T-helper 9 cell (primary cell): Measurements from ENCODE around the gene PVALEF.
"Not testable (repeated sequence)": the region's sequence is repeated elsewhere in the genome, so short reads cannot be mapped to it uniquely, and the experiment has no call there.

ENCODE experiments used
- DNase-seq: peaks from one replicate; pipeline ENCODE4 v3.0.0-alpha.2; 2020

PVALEF gene

GRCh38 chr17:81146208-81146607 is 19.1 kb upstream of the PVALEF start:
- not testable (repeated sequence) for DNase-seq

DNA sequence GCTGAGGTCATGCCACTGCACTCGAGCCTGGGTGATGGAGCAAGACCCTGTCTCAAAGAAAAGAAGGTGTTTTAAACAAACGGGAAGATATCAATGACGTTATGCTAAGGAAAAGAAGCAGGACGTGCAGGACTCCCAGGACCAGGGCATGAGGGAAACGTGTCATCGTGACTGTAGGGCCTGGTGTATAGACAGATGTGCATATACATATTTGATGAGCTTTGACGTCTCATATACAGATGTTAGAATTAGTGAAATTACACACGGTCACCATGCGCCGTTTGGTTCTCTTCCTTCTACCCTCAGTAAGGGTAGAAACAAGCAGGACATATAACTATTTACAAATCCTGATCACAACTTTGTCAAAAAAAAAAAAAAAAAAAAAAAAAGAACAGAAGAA is 17.6 kb upstream of the PVALEF start:
- no peak for DNase-seq

GRCh38 chr17:81148571-81148970 is 16.7 kb upstream of the PVALEF start:
- DNase-seq = no peak

DNA sequence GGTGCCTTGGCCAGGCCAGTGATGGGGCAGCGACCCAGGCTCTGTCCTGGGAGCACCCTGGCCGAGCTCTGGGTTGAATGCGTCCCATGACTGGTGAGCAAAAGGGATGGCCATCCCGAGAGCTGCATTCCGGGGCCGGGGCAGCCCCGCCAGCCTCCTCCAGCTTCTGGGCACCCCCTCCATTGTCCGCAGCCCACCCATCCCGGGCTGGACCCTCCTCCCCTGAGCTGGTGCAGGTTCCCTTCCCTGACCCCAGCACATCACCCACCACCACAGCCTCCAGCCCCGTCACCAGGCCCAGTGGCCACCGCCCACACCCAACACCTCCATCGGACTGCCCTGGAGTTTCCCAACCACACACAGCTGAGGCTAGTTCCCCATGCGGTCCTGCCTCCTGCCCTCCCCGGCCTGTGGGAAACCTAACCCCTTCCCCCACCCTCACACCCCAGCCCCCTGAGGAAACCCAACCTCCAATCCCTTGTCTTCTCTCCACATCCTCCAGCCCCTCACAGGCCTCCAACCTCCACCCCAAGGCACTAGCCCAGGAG is 16.2 kb upstream of the PVALEF start:
- DNase-seq = no peak

DNA sequence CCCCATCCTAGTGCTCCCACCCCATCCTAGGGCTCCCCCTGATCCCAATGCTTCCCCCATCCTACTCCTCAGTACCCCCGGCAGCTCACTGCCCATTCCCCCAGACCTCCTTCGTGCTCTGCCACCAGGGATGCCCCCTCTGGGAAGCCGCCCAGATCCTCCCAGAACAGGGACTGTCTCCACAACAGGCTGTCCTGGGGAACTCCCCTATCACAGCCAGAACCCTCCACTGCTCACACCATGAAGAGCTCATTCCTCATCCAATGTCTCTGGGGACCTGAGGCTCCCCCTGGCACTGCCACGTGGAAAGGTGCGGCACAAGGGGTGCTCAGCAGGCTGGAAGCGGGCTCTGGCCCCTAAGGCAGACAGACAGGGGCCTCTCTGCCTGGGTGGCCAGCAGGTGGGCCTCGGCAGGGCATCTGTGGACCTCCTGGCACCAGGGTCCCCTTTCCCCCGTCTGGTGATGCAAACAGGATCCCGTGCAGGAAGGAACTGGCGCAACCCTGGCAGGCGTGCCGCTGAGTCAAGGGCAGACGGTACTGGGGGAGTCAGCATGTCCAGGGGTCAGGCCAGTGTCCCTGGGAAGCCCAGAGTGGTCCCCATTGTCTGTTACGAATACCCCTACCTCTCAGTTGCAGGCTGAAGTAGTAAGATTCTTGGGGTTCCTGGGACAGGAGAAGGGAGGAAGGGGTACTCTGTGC is 14.8 kb upstream of the PVALEF start:
- no peak for DNase-seq

DNA sequence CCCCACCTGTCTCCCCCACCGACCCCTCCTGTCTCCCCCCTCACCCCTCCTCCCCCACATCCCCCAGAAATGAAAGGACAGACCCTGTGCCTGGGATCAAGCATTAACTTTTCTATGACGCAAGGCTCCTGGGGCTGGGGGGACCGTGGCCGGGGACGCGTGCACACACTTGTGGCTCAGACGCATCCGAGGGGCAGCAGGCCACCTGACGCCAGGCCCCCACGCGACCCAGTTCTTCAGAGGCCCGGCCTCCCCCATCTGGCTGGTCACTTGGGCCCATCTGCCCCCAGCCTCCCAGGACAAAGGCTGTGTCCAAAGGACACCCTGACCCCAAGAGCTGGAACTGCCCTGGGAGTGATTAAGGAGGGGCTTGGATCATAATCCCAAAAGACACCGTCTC is 14.0 kb upstream of the PVALEF start:
- DNase-seq = no peak

- DNase-seq = no peak
These were observed 12.9 kb upstream of the PVALEF start for GRCh38 chr17:81152288-81152828.

DNA sequence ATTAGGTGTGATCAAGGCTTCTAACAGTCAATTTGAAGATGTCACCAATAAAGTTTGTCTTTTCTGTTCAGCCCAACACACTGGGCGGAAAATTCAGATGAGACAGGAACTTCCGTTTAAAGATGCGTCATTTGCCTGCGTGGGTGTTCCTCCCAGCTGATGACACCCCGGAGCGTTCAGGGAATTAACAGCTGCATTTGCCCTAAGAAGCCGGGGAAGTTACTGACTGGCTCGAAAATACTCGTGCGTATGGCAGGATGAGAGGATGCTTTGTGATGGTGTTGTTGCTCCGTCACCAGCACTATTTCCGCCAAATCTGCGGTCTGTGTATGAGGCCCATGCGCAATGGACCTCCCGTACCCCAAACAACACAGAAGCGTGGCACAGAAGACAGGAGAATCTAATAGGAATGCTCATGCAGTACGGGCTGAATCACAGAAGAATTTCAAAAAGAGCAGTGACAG is 11.9 kb upstream of the PVALEF start:
- no peak for DNase-seq

- DNase-seq = not testable (repeated sequence)
These were observed 11.3 kb upstream of the PVALEF start for GRCh38 chr17:81154016-81154415.

GRCh38 chr17:81154961-81155360 is 10.3 kb upstream of the PVALEF start:
- no peak for DNase-seq

DNA sequence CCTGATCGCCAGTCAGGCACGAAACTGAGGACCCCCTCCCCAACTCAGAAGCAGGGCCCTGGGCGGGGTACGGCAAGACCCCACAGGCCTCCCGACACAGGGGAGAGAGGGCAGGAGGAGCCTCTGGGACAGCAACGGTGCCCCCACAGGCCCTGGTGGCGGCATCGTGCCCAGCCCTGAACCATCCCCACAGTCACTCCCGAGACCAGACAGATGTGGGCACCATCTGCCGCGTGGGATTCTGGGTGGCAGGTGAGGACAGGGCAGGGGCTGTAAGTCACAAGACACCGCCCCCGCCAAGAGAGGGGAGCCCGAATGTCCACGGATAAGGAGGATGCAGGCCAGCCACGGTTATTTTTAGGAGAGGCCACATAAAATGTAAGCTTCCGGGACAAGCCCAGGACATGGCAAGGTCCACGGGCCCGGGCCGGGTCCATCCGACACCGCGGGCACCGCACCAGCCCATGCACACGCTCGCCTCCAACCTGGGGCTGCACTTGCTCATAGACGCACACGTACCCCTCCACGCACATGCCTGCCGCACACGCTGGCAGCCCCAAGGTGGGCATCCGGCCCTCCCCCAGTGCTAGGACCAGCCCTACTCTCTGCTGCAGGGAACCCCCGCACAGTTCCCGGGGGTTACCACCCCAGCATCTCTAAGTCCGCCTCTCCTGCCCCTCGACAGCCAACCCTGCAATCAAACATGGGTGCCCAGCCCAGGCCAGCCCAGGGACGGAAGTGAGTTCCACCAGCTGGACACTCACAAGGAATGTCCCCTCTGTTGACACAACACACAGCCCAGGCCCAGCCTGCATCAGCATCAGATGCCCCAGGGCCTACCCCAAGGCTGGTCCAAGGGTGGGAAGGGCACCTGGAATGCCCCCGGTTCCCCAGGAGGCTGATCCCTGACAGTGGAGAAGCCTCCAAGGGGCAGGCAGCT is 8.2 kb upstream of the PVALEF start:
- no peak for DNase-seq

DNA sequence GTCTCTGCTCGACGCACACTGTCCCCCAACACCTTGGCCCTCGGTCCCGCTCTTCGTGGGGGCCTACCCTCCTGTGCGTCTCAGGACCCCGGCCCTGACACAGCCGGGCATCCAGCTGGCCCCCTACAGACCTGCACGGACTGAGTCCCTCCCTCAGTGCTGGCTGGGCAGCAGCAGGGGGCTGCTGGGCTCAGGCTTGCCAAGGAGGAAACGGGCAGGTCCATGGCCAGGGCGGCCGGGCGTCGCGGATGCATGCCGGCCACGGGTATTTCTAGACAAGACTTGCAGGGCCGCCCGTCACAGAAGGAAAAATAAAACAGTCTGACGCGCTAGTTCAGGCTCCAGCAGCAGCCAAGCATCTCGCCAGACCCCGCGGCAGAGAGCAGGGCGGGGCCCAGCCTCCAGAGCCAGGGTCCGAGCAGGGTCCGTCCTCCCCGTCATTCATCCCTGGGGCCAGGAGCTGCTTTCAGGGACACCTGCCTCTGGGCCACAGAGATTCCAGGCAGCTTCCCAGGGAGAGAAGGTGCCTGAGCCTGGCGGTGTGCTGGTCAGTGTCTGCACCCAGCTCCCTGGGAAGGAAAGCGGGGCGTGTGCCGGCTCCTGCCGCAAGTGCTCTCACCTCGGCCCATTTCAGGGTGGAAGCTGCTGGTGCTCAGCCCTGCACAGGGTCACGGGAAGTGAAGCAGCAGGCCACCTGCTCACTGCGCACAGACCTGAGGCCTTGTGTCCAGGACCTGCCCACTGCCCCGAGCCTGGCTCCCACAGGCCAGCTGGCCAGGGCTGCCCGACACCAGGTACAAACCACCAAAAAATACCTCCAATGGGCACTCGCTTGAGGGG is 7.2 kb upstream of the PVALEF start:
- DNase-seq = no peak

DNA sequence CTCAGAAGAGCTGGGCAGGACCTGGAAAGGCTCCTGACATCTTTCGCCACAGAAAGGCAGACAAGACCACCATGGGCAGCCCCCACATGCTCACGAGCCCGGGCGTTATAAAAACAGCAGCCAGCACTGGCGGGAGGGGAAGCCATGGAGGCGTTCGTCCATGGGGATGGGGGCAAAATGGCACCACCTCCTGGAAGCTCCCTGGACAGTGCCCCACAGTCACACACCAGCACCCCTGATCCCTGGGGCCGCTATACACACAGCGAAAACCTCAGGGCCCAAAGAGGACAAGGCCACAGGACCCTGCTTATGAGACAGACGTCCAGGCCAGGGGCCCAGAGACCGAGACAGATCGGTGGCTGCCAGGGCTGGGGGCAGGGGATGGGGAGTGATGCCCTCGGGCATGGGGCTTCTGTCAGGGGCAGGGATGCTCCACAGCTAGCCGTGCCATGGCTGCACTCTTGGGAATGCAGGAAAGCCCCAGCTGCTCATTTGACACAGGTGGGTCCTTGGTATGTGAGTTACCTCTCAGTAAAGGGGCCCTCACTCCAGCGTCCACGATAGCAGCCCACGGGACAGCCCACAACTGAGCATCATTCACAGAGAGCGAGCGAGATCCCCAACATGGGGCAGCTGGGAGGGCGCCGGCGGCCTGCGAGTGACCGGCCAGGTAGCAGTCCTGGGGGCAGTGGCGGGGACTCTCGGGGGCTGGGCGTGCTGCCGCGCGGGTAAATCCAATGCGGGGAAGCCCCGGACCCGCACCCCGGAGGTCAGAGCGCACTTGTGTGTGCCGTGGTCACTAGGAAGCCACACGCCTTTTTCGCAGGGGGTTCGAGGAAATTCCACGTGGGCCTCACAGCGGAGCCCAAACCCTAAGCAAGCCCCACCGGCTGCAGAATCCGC is 6.4 kb upstream of the PVALEF start:
- no peak for DNase-seq

DNA sequence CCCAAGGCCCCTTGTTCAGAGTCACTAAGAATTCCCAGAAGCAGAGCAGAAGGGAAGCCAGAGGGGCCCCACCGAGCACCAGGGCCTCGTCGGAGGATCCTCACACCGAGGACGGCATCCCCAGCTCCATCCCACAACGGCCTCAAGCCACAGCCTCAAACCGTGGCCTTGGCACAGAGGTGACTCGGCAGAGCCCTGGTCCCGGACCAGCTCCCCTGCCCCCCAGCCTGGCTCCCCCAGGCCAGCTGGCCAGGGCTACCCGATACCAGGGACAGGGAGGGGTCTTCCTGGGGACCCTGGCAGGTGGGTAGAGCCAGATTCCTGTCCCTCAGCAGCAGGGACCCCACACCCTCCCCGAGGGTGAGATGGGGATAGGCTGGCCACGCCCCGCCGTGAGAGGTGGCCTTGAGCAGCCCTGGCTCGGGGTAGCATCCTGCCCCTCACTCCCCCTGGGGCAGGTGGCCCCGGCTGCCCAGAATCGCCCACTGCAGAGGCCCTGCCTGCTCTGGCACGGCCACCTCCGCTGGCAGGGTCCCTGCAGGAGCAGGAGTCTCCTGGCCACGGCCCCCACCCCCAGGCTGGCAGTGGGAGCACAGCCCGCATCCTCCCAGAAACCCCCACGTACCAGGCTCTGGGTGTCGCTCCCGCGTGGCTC is 5.6 kb upstream of the PVALEF start:
- DNase-seq = no peak

GRCh38 chr17:81160306-81160705 is 5.0 kb upstream of the PVALEF start:
- no peak for DNase-seq

- no peak for DNase-seq
These were observed 4.4 kb upstream of the PVALEF start for GRCh38 chr17:81160747-81161453.

DNA sequence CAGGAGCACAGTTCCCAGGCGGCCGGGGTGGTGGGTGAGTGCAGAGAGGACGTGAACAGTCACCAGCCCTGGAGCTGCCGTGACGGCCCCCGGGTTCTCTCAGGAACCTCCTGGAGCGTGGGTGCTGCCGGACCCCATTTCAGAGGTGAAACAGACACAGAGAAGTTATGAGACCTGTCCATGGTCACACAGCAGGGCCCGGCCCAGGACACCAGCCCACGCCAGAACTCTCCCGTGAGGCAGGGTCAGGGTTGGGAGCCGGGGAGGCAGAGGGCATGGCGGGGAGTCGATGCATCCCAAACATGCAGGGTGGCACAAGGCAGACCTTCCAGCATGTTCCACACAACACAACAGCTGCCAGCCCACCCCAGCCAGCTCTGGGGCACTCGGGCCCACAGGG is 3.8 kb upstream of the PVALEF start:
- no peak for DNase-seq

GRCh38 chr17:81161972-81162371 is 3.3 kb upstream of the PVALEF start:
- DNase-seq = no peak

DNA sequence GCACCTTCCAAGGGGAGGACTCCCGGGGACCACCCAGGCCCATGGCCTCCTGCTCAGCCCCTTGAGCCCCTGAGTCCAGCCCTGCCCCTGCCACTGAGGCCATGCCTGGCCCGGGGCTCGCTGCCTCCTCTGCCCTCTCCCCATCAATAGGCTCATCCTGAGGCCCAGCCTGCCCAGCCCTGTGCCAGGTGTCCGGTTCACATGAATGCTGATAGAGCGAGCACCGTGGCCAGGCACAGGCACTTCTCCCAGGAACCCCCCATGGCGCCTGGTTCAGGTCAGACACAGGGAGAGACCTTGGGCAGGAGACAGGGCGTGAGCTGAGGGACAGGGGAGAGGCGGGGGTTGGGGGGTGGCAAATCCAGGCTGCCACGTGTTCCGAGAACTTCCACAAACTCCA is 2.8 kb upstream of the PVALEF start:
- DNase-seq = no peak

DNA sequence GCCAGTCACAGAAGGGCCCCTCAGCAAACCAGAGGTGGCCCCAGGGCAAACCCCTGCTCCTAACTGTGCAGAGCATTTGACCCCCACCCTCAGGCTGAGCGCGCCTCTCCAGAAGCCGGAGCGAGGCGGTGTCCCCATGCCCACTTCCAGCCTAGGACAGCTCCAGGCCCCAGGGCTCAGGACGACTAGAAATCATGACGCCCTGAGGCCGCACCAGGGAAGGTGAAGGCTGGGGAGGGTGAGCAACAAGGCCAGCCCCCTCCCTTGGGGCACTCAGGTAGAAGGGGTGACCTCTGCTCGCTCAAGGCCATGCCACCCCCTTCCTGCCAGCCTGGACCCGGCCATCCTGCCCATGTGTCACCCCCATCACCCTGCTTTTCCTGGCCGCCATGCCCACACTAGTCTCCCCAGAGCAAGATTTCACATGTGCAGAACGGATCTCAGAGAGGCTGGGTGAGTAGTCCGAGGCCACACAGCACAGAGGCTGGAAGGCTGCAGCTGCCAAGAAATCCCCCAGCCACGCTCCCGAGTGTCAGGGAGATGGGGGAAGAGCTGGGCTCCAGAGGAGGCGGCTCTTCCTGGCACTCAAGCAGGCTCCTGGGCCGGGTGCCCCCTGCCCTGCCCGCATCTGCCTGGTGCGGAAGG is 2.1 kb upstream of the PVALEF start:
- DNase-seq = no peak
